DOHH2 (cell line): ENCODE measurements around the gene ZBTB3.

Source experiments
- H3F3A ChIP-seq: fragments of 200-600 bp; sonication (generic), shearing (Covaris generic); 2 replicates; pipeline ENCODE4 v1.6.0; 2016; ENCODE audit warnings: antibody characterized with exemption, mild to moderate bottlenecking; ENCODE audit not compliant: control insufficient read depth, insufficient read depth
- H3K27ac ChIP-seq: fragments of 200-600 bp; sonication (generic); 2 replicates; pipeline ENCODE4 v1.5.1; 2014; ENCODE audit warnings: low read depth, mild to moderate bottlenecking, low read length, moderate library complexity
- H3K27me3 ChIP-seq: fragments of 200-600 bp; sonication (generic); 2 replicates; pipeline ENCODE4 v1.6.1; 2014; ENCODE audit warnings: mild to moderate bottlenecking, low read length, mixed read lengths; ENCODE audit not compliant: control insufficient read depth
- H3K36me3 ChIP-seq: fragments of 200-600 bp; sonication (generic); 2 replicates; pipeline ENCODE4 v1.6.1; 2014; ENCODE audit warnings: mild to moderate bottlenecking, low read length, moderate library complexity, mixed read lengths; ENCODE audit not compliant: control insufficient read depth
- H3K4me1 ChIP-seq: fragments of 200-600 bp; sonication (generic); 2 replicates; pipeline ENCODE4 v1.6.1; 2014; ENCODE audit warnings: mild to moderate bottlenecking, low read length, mixed read lengths; ENCODE audit not compliant: control insufficient read depth
- H3K4me2 ChIP-seq: fragments of 200-600 bp; sonication (generic); 2 replicates; pipeline ENCODE4 v1.6.0; 2014; ENCODE audit warnings: mild to moderate bottlenecking, low read length, moderate library complexity
- H3K4me3 ChIP-seq: fragments of 200-600 bp; sonication (generic); 2 replicates; pipeline ENCODE4 v1.5.1; 2014; ENCODE audit warnings: mild to moderate bottlenecking, low read length, mixed read lengths
- H3K79me2 ChIP-seq: fragments of 200-600 bp; sonication (generic); 2 replicates; pipeline ENCODE4 v1.6.1; 2014; ENCODE audit warnings: mild to moderate bottlenecking, low read length, mixed read lengths; ENCODE audit not compliant: control insufficient read depth
- H3K9me2 ChIP-seq: fragments of 200-600 bp; sonication (generic); replicated peaks from 2 replicates; pipeline ENCODE4 v1.6.1; 2014; ENCODE audit warnings: mild to moderate bottlenecking, low read length, mixed read lengths; ENCODE audit not compliant: control insufficient read depth
- H3K9me3 ChIP-seq: fragments of 200-600 bp; sonication (generic); 2 replicates; pipeline ENCODE4 v1.6.1; 2014; ENCODE audit warnings: antibody characterized with exemption, low read length, mixed read lengths; ENCODE audit not compliant: control insufficient read depth, insufficient read depth
- H4K20me1 ChIP-seq: fragments of 200-600 bp; sonication (generic); 2 replicates; pipeline ENCODE4 v1.6.0; 2014; ENCODE audit warnings: low read depth, mild to moderate bottlenecking, antibody characterized with exemption, low read length, moderate library complexity; ENCODE audit not compliant: control insufficient read depth, insufficient read depth
- CTCF ChIP-seq: fragments of 200-600 bp; sonication (generic); IDR thresholded peaks from one replicate; pipeline ENCODE4 v1.5.1; 2014; ENCODE audit warnings: antibody characterized with exemption, mild to moderate bottlenecking, low read depth, low read length; ENCODE audit not compliant: poor library complexity, severe bottlenecking
- EZH2phosphoT487 ChIP-seq: fragments of 200-600 bp; sonication (generic); IDR thresholded peaks from 2 replicates; pipeline ENCODE4 v1.6.1; 2017; ENCODE audit warnings: borderline replicate concordance, mild to moderate bottlenecking, antibody characterized with exemption, low read length, moderate library complexity, mixed read lengths

The ZBTB3 gene

GRCh38 chr11:62725646-62726045, 28.3 kb downstream of the ZBTB3 start:
- Histone ChIP-seq H3K4me3 (peak overlapping the region; percentile 90), H3K36me3 (peaks cover 75% of the 10 kb centered on the region), H3K4me2 (peak overlapping the region; percentile 85), H3K4me1 (peaks cover 24% of the 10 kb centered on the region), H4K20me1 (peaks cover 25% of the 10 kb centered on the region), H3K27ac (peak overlapping the region; percentile 92), H3K9me2 (no peaks in the 10 kb centered on the region), H3K9me3 (no peaks in the 10 kb centered on the region), H3F3A (no peaks in the 10 kb centered on the region; the same call in 1 of the 2 replicates), H3K79me2 (peaks cover 88% of the 10 kb centered on the region), H3K27me3 (no peaks in the 10 kb centered on the region)
- TF ChIP-seq EZH2phosphoT487 (no peak), CTCF (no peak)

- Histone ChIP-seq H3K79me2 (peaks cover 86% of the 10 kb centered on the region), H3K4me3 (peak overlapping the region; percentile 90)
These were observed 29.8 kb downstream of the ZBTB3 start for GRCh38 chr11:62724171-62724570.

GRCh38 chr11:62721994-62722393, 32.0 kb downstream of the ZBTB3 start:
- Histone ChIP-seq H3K79me2 (peaks cover 91% of the 10 kb centered on the region), H3F3A (0 out of 2 replicates have a peak, but pooled peaks cover 5% of the 10 kb centered on the region), H3K9me2 (no peaks in the 10 kb centered on the region), H3K36me3 (peaks cover 98% of the 10 kb centered on the region), H3K4me2 (no peak overlapping the region), H3K27me3 (no peaks in the 10 kb centered on the region), H4K20me1 (peaks cover 25% of the 10 kb centered on the region), H3K4me1 (peaks cover 14% of the 10 kb centered on the region), H3K27ac (no peak overlapping the region), H3K4me3 (no peak overlapping the region), H3K9me3 (no peaks in the 10 kb centered on the region)
- TF ChIP-seq CTCF (no peak), EZH2phosphoT487 (no peak)

More at GRCh38 chr11:62724171-62724570, 29.8 kb downstream of the ZBTB3 start:
- Histone ChIP-seq H3K4me2 (peak overlapping the region; percentile 85), H3K4me1 (peaks cover 14% of the 10 kb centered on the region), H4K20me1 (peaks cover 25% of the 10 kb centered on the region), H3F3A (no peaks in the 10 kb centered on the region; the same call in 1 of the 2 replicates), H3K27ac (no peak overlapping the region), H3K9me2 (no peaks in the 10 kb centered on the region), H3K27me3 (no peaks in the 10 kb centered on the region), H3K9me3 (no peaks in the 10 kb centered on the region), H3K36me3 (peaks cover 83% of the 10 kb centered on the region)
- TF ChIP-seq EZH2phosphoT487 (no peak), CTCF (no peak)
